H9 (cell line): ENCODE results near the gene WDPCP. TPM values are rescaled to one million over a fixed set of nuclear protein-coding genes. Genes with fewer than 3 reads are reported as not detected.

ENCODE experiments used
- DNase-seq: peaks from one replicate; pipeline ENCODE4 v3.0.0-alpha.2; 2017
- H2AFZ ChIP-seq: one replicate; pipeline ENCODE4 v1.6.1; 2013; ENCODE audit warnings: mild to moderate bottlenecking, low read length, control low read depth, moderate library complexity
- H2AK5ac ChIP-seq: 2 replicates; pipeline ENCODE4 v1.6.1; 2013; ENCODE audit warnings: low read length, control low read depth, mixed read lengths; ENCODE audit not compliant: insufficient read length
- H2BK120ac ChIP-seq: one replicate; pipeline ENCODE4 v1.6.1; 2013; ENCODE audit warnings: low read depth, mild to moderate bottlenecking, low read length, control low read depth, inconsistent platforms; ENCODE audit not compliant: poor library complexity, severe bottlenecking
- H2BK12ac ChIP-seq: 2 replicates; pipeline ENCODE4 v1.6.1; 2013; ENCODE audit warnings: low read length, control low read depth, mixed read lengths, low read depth; ENCODE audit not compliant: insufficient read length
- H2BK15ac ChIP-seq: 2 replicates; pipeline ENCODE4 v1.6.1; 2013; ENCODE audit warnings: low read depth, low read length, control low read depth
- H2BK20ac ChIP-seq: one replicate; pipeline ENCODE4 v1.6.1; 2013; ENCODE audit warnings: low read depth, mild to moderate bottlenecking, low read length, control low read depth, inconsistent platforms; ENCODE audit not compliant: poor library complexity, severe bottlenecking
- H2BK5ac ChIP-seq: 2 replicates; pipeline ENCODE4 v1.6.1; 2013; ENCODE audit warnings: low read length, control low read depth, mixed read lengths; ENCODE audit not compliant: insufficient read length
- H3K14ac ChIP-seq: 2 replicates; pipeline ENCODE4 v1.6.1; 2013; ENCODE audit warnings: low read length, control low read depth; ENCODE audit not compliant: insufficient read depth
- H3K18ac ChIP-seq: 2 replicates; pipeline ENCODE4 v1.6.1; 2013; ENCODE audit warnings: low read depth, mild to moderate bottlenecking, mixed read lengths, low read length, control low read depth; ENCODE audit not compliant: insufficient read length
- H3K23ac ChIP-seq: 2 replicates; pipeline ENCODE4 v1.6.1; 2013; ENCODE audit warnings: low read length, control low read depth, mixed read lengths, low read depth; ENCODE audit not compliant: insufficient read length
- H3K23me2 ChIP-seq: 2 replicates; pipeline ENCODE4 v1.6.1; 2013; ENCODE audit warnings: low read depth, mild to moderate bottlenecking, mixed read lengths, low read length, control low read depth; ENCODE audit not compliant: insufficient read length, poor library complexity, severe bottlenecking
- H3K27ac ChIP-seq: 2 replicates; pipeline ENCODE4 v1.5.1; 2013; ENCODE audit warnings: low read length, control low read depth, mixed read lengths, low read depth; ENCODE audit not compliant: insufficient read length
- H3K27me3 ChIP-seq: 2 replicates; pipeline ENCODE4 v1.6.1; 2013; ENCODE audit warnings: low read length, control low read depth, inconsistent platforms; ENCODE audit not compliant: insufficient read depth
- H3K4ac ChIP-seq: 2 replicates; pipeline ENCODE4 v1.6.1; 2013; ENCODE audit warnings: low read depth, mild to moderate bottlenecking, control low read depth, inconsistent platforms, low read length, moderate library complexity
- H3K4me1 ChIP-seq: 2 replicates; pipeline ENCODE4 v1.6.1; 2013; ENCODE audit warnings: low read length, control low read depth, inconsistent platforms; ENCODE audit not compliant: insufficient read depth
- H3K4me2 ChIP-seq: 2 replicates; pipeline ENCODE4 v1.6.1; 2013; ENCODE audit warnings: low read length, control low read depth, mixed read lengths; ENCODE audit not compliant: insufficient read length, insufficient read depth
- H3K56ac ChIP-seq: 2 replicates; pipeline ENCODE4 v1.6.1; 2013; ENCODE audit warnings: low read depth, mild to moderate bottlenecking, mixed read lengths, low read length, control low read depth; ENCODE audit not compliant: insufficient read length
- H3K79me1 ChIP-seq: 2 replicates; pipeline ENCODE4 v1.6.1; 2013; ENCODE audit warnings: low read depth, mild to moderate bottlenecking, moderate library complexity, low read length, control low read depth, inconsistent platforms; ENCODE audit not compliant: insufficient read depth, poor library complexity, severe bottlenecking
- H3K79me2 ChIP-seq: 2 replicates; pipeline ENCODE4 v1.6.1; 2013; ENCODE audit warnings: low read length, control low read depth, inconsistent platforms; ENCODE audit not compliant: insufficient read depth
- H3K9ac ChIP-seq: 2 replicates; pipeline ENCODE4 v1.6.1; 2013; ENCODE audit warnings: low read length, control low read depth, mixed read lengths; ENCODE audit not compliant: insufficient read length; ENCODE audit errors: extremely low read depth
- H3K9me3 ChIP-seq: one replicate; pipeline ENCODE4 v1.6.1; 2013; ENCODE audit warnings: low read depth, low read length, inconsistent platforms; ENCODE audit not compliant: control insufficient read depth
- H3T11ph ChIP-seq: one replicate; pipeline ENCODE4 v1.6.1; 2013; ENCODE audit warnings: mild to moderate bottlenecking, low read length, control low read depth, inconsistent platforms
- H4K20me1 ChIP-seq: one replicate; pipeline ENCODE4 v1.6.1; 2013; ENCODE audit not compliant: control insufficient read depth, insufficient read length, insufficient read depth
- H4K5ac ChIP-seq: 2 replicates; pipeline ENCODE4 v1.6.1; 2013; ENCODE audit warnings: low read depth, mild to moderate bottlenecking, mixed read lengths, low read length, control low read depth; ENCODE audit not compliant: insufficient read length
- H4K8ac ChIP-seq: replicated peaks from 2 replicates; pipeline ENCODE4 v1.6.1; 2013; ENCODE audit warnings: low read length, control low read depth, mixed read lengths, low read depth; ENCODE audit not compliant: insufficient read length
- H4K91ac ChIP-seq: 2 replicates; pipeline ENCODE4 v1.6.1; 2013; ENCODE audit warnings: low read depth, mild to moderate bottlenecking, moderate library complexity, mixed read lengths, low read length, control low read depth; ENCODE audit not compliant: insufficient read length
- H3K27ac Mint-ChIP-seq, 3 experiments: 2 replicates in 2 of 3; 3 replicates in 1 of 3; pipeline ENCODE4 v1.8.0; 2020 to 2021; ENCODE audit warnings: mixed read lengths in 3 of 3, mild to moderate bottlenecking in 1 of 3, moderate library complexity in 1 of 3
- H3K27me3 Mint-ChIP-seq: 2 replicates; pipeline ENCODE4 v1.8.0; 2021; ENCODE audit warnings: low read depth, mild to moderate bottlenecking, moderate library complexity, mixed read lengths
- H3K36me3 Mint-ChIP-seq, 3 experiments: 2 replicates in 2 of 3; 3 replicates in 1 of 3; pipeline ENCODE4 v1.8.0; 2020 to 2021; ENCODE audit warnings: low read depth in 3 of 3, mixed read lengths in 3 of 3; ENCODE audit not compliant: insufficient read depth in 1 of 3
- H3K4me1 Mint-ChIP-seq, 2 experiments: 2 replicates each; pipeline ENCODE4 v1.8.0; 2020; ENCODE audit warnings: mixed read lengths in 2 of 2
- H3K4me3 Mint-ChIP-seq, 2 experiments: 2 replicates in 1 of 2; 3 replicates in 1 of 2; pipeline ENCODE4 v1.8.0; 2020 to 2021; ENCODE audit warnings: mild to moderate bottlenecking in 2 of 2, mixed read lengths in 2 of 2, moderate library complexity in 1 of 2
- H3K9me3 Mint-ChIP-seq, 2 experiments: 2 replicates in 1 of 2; 3 replicates in 1 of 2; pipeline ENCODE4 v1.8.0; 2020; ENCODE audit warnings: mild to moderate bottlenecking in 2 of 2, mixed read lengths in 2 of 2, moderate library complexity in 1 of 2
- CTCF ChIP-seq: fragments of 200-600 bp; sonication (generic); conservative IDR thresholded peaks from 3 replicates; pipeline ENCODE4 v1.8.0; 2021; ENCODE audit warnings: antibody characterized with exemption, mild to moderate bottlenecking
- WGBS: extraction: QIAGEN DNeasy Blood & Tissue Kit; methylation state at CpG from one replicate; pipeline ENCODE4 v1.1.7; 2013; ENCODE audit warnings: missing lambda C conversion rate, low lambda C conversion rate, mixed read lengths; ENCODE audit not compliant: insufficient read length; ENCODE audit errors: extremely low coverage; 5-methylcytosine and 5-hydroxymethylcytosine counted together
- total RNA-seq: library from RNA; stranded (reverse); gene quantifications from 2 replicates; pipeline ENCODE4 v1.2.1, GENCODE V29; 2021

The WDPCP gene
- total RNA-seq, 1 experiment from 2014 or later: 22.4 TPM

- H3K36me3 Mint-ChIP-seq: peaks cover 4 to 20% (median 7%) of the 10 kb centered on the region in 3 experiments; a peak in 6 of 7 replicates
- Histone ChIP-seq H3K14ac (no peak overlapping the region), H4K20me1 (no peaks in the 10 kb centered on the region), H3K9me3 (no peaks in the 10 kb centered on the region), H2BK20ac (no peak overlapping the region), H3K56ac (no peak overlapping the region), H3T11ph (no peak overlapping the region), H4K5ac (no peak overlapping the region), H2BK12ac (no peak overlapping the region), H3K18ac (no peak overlapping the region), H3K27me3 (no peaks in the 10 kb centered on the region), H2BK15ac (no peak overlapping the region), H3K4ac (no peak overlapping the region), H3K9ac (no peak overlapping the region), H4K8ac (no peak overlapping the region), H3K4me1 (no peaks in the 10 kb centered on the region), H3K79me1 (no peaks in the 10 kb centered on the region), H2AK5ac (no peak overlapping the region), H3K23ac (no peak overlapping the region), H2BK120ac (no peak overlapping the region), H3K79me2 (no peaks in the 10 kb centered on the region), H3K23me2 (no peaks in the 10 kb centered on the region), H3K4me2 (no peak overlapping the region), H3K27ac (no peak overlapping the region), H4K91ac (no peak overlapping the region), H2AFZ (no peak overlapping the region), H2BK5ac (no peak overlapping the region)
- H3K9me3 Mint-ChIP-seq: peaks cover 0 to 6% of the 10 kb centered on the region in 2 experiments; a peak in 2 of 5 replicates
- DNase-seq: no peak
- no CpG with 5 or more reads among the region's 2 CpGs for WGBS
- no peak overlapping the region for H3K4me3 Mint-ChIP-seq
- peaks cover 9% of the 10 kb centered on the region in 2 experiments; a peak in 2 of 4 replicates for H3K4me1 Mint-ChIP-seq
- no peaks in the 10 kb centered on the region for H3K27me3 Mint-ChIP-seq
- TF ChIP-seq CTCF: no peak
- no peak overlapping the region for H3K27ac Mint-ChIP-seq
Observed at GRCh38 chr2:63124218-63124617, 464.1 kb downstream of the WDPCP start.
